HG02852 (cell line): Measurements from ENCODE around the gene ERC2.

Experiments
- ATAC-seq: cut with Tn5 transposase; IDR thresholded peaks from one replicate; pipeline ENCODE4 v1.9.1; 2021; ENCODE audit warnings: mild to moderate bottlenecking, moderate library complexity; ENCODE audit not compliant: unreplicated experiment

ERC2 gene

DNA sequence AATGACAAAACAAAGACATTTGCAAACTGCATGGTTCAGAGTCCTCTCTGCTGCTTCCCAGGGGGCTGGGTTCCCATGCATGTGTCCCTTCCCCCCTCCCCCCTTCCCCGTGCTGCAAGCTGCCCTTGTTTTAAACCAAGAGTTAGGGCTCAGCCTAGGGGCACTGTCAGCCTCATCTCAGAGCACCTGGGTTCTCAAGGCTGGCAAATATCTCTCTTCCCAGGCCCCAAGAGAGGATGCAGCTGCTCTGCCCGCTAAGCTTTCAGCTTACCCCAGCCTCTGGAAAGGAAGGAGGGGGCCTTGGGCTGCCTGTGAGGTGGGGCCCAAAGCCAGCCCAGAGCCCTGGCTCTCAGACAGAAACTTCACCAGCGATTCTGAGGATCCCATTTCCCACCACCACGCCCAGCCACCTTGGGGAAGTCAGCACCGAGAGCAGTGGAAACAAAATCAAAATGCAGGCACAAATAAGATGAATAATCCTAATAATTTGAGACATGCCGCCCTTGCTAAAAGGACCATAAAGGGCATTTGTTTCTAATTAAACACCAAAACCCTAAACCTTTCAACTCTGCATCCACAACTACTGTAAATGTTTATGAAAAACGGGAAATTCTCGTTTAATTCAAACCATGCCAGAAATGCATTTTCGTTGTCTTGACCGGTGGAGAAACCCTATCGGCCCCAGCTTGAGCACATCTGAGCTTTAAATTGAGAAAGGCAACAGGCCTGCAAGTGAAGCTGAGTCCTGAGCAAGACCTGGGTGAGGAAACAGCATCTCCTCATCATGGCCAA, 913.4 kb downstream of the ERC2 start:
- ATAC-seq: no peak

DNA sequence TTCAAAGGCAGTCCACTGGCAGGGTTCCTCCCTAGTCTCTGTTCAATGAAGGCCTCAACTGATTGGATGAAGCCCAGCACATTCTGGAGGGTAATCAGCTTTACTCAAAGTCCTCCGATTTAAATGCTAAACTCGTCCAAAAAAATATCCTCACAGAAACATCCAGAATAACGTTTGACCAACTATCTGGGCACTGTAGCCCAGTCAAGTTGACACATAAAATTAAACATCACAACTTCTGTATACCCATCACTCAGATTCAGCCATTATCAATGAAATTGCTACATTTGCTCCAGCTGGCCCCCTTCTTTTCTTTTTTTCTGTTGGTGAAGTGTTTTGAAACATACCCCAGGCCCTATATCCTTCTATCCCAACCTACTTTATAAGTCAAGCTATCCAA, 916.6 kb downstream of the ERC2 start:
- no peak for ATAC-seq

DNA sequence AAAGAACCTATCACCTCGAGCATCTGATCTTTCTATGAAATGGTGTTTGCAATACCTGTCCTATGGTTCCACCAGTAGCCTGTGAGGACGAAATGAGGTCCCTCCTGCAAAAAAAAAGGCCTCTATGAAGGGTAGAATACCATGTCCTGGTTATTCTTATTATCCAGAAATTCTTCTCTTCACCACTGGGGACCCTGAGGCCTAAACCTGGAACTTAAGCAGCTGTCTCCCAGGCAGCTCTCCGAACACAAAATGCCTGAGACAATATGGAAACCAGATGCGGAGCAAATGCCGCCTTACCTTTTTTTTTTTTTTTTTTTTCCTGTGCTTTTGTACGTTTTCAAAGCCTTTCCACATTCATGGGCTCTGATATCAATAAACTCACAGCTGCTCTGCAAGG, 919.1 kb downstream of the ERC2 start:
- no peak for ATAC-seq

DNA sequence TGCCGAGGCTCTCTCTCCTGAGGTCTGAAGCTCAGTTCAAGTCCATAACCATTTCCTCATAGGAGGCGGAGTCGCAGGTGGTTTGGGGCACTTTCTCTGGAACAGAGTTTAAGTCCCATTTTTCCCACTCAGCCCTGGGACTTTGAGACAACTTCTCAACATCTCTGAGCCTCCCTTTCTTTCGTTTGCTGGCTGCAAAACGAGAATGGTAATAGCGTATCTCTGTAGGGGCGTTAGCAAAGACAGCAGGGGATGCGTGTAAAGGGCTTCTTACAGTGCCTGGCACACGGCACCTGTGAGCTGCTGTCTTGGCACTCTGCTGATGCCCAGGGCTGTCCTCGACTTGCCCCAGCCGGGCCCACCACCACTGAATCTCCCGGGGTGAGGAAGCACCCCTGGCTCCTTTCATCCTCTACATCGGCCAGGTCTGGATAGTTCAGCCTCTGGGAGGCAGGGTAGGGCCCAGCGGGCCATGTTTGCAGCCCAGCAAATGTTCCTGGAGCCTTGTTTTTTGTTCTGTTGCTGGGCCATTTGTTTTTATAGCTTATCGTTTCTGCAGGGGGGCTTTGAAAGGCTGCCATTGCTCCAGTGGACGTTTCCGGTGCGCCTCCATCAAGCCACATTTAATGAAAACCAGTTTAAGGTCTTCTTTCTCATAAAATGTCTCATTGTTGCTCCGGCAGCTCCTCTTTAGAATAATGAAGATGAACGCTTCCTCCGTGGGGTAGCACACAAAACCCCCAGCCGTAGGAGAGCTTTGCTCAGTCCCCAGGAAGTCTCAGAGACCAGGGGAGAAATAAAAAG, 921.2 kb downstream of the ERC2 start:
- no peak for ATAC-seq

DNA sequence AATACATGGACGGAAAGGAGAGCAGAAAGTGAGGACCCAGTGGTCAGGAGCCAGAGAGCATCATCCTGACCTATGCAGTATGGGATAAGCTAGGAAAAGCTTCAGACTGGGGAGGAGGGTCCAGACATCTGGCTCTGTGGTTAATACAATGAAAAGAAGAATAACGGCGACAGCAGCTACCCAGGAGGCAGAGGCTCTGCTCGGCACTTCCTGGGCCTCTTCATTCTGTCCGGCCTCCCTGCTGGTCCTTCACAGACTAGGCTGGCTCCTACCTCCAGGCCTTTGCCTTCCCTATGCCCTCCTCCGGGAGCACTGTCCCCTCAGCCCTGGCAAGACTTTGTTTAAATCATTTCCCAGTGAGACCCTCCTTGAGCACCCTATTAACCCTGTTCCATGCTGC, 922.3 kb downstream of the ERC2 start:
- no peak for ATAC-seq

DNA sequence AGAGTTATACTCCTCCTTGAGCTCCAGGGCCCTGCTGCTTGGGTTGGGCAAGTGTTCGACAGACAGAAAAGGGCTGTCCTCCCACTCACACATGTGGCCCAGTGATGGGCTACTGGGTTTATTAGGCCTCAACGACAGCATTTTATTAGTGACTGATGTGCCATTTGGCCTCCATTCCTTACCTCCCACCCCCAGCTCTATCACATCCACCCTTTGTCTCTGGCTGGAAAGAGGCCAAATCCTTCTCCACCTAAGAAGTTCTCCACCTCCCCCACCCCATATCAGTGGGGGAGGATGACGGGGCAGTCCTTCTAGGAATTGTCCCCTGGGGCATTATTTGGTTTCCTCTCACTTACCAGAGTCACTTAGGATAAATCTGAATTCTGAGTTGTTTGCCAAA, 924.0 kb downstream of the ERC2 start:
- no peak for ATAC-seq

DNA sequence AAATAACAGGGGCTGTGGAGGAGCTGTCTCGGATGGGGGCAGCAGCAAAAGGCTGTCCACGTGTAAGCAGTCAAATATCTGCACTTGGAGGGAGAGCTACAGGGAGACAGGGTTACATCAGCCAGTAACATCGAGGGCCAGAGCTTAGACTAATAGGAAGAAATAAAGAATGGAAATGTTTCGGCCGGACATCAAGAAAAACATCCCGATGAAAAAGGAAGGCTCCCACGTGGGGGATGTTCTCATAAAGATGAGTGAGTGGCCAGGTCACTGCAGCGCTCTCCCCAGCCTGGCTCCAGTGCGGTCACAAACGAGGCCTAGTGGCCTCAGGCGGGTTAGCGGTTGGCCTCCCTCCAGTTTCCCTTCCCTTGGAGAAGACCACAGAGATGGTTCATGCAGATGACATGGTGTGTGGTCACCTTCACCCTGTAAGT, 925.1 kb downstream of the ERC2 start:
- no peak for ATAC-seq

DNA sequence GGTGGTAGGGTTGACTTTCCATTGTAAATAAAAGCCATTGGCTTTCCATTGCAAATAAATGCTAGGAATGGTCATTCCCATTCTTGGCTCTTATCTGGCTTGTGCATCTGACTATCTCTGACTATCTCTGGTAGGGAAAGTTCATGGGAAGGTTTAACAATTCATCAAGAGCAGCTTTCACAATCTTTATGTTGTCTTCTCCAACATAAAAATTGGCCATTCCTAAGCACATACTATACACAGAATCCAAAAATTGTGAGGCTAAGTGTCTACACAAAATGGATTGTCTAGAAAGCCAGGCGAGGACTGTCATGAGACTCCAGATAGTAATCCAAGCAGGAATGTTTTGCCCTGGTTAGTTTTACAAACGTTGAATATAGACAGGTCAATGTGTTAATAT, 926.8 kb downstream of the ERC2 start:
- ATAC-seq: no peak

DNA sequence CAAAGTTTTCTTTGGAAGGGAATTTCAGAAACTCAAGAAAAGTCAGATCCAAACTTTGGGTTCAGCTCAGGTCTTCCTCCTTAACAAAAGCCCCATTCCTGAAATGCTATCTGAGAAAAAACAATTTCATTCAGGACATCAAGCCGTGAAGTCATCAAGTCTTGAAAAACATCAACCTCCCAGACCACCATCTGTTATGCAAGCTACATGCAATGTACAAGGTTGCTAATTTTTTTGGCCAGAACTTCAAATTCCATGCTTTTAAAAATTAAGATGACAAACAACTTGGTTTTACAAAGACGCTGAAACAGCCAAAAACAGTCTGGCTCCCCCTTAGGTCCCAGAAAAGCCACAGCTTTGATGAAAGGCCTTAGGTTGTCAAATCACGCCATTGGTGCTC, 927.3 kb downstream of the ERC2 start:
- no peak for ATAC-seq

DNA sequence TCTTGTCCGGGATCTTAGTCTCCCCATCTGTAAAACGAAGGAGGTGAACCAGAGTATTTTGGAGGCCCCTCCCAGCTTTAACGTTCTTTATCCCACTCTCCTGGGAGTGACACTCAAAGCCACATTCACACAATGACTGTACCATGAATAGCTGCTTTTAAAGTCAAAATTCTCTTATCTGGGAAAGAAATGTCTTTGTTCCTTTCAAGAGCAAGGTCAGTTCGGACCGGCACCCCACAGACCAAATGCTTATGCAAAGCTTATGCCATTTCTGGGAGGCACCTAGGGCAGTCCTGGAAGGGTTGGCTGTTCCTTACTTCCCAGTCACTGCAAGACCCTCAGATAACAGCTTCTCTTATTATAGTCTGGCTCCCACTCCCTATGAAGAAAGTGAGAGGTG, 927.7 kb downstream of the ERC2 start:
- no peak for ATAC-seq

DNA sequence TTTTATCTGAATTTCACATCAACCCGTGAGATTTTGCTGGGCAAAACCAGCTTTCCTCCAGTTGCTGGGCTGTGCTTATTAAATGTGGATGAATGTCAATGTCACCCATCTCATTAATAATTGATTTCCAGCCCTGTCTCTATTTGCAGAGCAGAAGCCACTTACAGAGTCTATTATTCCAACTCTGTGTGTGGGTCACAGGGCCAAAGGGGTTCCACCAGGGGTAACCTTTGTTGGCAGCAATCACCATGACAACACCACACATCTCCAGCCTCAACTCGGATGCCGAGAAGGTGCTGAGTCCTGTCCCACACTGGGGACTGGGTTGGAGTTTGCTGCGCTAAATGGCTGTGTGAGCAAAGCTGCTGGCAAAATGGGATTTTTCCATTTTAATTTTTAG, 930.1 kb downstream of the ERC2 start:
- no peak for ATAC-seq

DNA sequence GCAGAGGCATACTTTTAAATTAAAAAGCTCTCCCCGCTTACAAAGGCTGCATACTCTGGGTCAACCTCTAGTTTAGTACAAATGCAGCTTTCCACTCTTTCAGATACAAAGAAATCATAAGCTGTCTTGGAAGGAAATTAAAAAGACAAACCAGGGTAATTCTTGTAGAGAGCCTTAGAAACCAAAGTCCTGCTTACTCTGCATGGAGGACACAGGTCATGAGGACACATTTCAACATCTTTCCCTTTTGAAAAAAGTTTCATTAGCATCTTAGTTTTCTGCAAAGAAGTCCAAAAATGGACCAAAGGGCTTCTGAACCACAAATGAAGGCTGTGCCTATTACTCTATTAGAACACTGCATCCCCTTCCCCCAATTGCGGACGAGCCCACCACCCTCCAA, 930.7 kb downstream of the ERC2 start:
- ATAC-seq: no peak

DNA sequence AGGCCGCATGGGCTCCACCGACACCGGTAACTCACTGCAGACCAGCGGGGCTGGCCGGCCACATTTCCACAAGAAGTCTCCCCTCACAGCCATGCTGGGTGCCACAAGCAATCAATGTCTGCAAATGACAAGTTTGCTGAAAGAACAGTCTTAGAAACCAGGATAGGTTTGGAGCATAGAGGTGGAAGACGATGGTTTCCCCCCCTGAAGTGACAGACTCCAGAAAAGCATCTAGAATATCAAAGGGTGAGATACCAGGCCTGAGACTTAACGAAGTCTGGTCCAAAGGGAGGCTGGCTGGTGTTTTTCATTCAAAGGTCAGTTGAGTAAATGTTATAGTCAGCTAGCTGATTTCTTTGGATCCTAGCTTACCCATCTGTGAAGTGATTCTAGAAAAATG, 931.1 kb downstream of the ERC2 start:
- no peak for ATAC-seq

DNA sequence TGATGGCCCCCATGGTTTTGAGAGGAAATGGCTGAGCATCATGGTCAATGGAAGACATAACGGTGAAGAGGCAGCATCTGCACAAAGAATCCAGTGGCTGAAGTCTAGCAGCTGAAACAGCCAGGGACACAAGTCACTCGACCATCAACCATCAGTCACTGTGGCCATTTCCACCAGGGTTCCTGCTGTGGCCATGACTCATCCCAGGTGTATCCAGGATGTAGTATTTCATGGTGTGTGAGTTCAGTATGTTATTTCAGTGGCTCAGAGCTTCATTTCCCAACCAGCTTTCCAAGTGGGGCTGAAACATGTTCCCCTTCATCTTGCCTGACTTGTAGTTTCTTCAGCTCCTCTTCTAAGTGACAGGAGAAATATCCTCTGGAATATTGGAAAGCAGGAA, 933.4 kb downstream of the ERC2 start:
- ATAC-seq: no peak

DNA sequence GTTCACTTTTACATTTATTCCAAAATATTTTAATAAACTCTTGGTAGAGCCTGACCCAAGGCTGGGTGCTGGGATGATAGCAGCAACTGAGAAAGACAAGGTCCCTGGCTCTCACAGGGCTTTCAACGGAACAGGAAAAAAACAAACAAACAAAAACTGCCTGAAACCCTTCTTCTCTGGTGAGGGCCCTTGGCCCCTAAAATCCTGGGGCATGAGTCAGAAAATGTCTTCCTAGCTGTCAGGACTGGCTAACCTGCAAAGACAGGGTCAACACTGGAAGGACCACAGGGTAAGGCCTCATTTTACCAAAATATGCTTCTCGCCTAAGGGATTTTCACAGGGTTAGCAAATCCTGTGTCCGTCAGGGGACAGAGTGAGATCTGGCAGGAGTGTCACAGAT, 935.5 kb downstream of the ERC2 start:
- no peak for ATAC-seq

DNA sequence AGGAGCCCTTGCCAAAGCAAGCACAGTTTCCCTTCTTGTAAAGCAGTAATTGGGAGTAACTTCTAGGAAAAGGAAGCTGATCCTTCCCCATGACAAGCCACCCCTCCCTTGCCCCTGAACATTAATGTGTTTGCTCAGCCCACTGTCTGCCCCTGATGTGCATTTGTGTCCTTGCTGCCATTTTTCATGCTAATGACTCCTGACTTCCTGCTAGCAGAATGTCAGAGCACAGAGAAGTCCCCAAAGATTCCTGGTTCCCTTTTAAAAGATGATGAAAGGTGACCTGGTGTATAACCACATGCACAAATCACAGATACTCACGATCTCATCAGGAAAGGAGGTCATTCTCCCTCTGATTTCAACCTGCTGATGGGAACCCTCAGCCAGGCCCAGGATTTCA, 936.9 kb downstream of the ERC2 start:
- no peak for ATAC-seq

DNA sequence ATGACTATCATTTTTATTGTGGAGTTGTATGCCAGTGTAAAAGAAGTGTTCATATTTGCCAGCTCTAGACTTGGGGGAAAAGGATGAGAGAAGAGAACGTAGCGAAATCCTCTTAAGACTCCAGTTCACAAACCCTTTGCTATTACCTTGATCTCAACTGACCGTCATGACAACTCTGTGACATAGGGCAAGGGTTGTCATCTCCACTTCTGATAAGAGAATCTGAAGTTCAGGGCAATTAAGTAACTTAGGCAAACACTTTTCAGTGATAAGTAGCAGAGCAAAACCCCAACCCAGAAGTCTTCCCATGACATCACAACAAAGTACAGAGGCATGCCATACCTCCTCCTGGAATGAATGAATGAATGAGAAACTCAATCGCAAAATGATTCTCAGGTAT, 940.9 kb downstream of the ERC2 start:
- ATAC-seq: no peak

DNA sequence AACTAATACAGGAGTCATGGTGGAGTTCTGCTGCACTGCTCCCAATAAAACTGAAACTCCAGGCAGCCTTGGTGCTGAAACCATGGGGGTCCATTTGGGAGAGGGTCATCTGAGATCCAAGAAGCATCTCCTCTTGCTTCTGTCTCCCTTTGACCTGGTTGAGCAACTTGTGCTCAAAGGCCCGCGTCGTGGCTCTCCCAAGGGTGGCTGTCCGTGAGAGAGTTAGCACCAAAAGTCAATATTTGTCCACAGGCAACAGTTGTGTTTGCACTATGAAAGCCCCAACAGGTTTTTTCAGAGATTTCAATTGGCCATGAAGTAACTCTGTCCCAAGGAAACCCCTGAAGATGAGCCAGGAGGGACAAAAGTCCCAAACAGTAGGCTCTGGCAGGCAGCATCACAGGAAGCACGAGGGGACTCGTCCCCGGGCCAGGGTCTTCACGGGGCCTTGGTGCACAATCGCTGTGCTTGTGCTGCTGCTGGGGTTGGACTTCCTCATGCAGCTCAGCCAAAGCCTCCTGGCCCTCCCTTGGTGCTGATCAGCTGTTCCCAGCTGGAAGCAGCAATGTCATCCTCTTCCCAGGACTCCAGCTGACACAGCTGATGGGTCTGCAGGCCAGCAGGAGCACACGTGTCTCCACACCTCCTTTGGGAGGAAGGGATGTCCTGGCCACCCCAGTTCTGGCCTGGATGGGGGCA, 941.8 kb downstream of the ERC2 start:
- ATAC-seq: no peak

DNA sequence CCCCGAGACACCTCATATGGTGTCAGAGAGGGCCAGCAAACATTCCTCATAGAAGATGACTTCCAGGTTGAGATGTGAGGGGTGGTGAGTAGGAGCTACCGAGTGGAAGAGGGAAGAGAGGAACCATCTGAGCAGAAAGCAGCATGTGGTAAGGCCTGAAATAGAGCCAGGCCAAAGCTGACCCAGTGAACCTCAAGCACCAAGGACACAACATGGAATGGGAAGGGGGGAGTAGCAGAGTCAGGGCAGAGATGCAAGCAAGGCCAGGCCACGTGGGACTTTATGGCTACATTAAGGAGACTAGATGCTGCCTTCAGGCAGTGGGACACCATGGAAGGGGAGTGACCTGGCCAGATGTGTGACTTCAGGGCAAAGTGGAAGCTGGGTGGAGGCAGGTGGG, 942.8 kb downstream of the ERC2 start:
- ATAC-seq: no peak

DNA sequence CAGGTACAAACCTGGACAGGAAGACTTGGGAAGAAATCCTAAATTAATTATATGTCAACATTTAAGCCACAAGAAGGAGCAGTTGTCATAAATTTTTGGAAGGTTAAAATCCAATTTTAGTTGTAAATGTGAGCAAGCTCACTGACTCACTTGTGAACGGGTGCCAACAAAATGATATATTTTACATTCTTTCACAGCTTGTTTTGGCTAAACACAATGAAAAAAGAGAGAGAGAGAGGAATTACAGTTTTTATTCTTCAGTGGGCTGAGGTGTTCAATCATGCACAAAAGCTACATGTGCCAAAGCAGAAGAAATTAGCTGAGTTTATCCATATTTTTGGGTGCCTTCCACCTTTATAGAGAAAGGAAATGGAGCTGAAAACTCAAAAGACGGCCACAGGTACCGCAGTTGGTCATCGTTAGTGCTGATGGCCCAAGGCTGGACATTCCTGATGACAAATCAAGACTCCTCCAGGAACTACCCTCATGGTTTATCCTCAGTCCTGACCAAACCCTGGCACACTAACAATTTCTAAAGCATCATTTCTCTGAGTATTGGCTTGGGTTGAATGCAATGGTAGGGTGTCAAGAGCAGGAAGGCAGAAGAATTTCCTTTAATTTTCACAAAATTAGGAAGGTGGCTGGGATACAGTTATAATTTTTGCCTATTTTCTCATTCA, 943.6 kb downstream of the ERC2 start:
- ATAC-seq: no peak

DNA sequence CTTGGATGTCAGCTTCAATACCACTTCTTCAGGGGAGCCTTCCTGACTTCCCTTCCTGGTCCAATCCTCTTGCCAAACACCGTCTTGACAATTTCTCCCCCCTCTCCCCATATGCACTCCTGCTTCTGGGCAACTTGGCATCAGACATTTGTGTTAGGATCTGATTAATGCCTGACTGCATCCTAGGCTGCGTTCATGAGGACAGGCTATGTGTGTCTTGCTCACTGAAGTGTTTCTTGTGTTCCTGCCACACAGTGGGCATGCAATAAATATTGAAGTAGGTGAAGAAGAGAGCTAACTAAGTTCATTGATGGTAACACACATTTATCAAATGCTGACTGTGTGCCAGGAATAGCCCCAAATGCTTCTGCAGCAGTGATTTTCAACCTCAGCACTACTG, 944.8 kb downstream of the ERC2 start:
- ATAC-seq: no peak
